ENCODE measurements around the gene MKKS. TPM values are rescaled to one million over a fixed set of nuclear protein-coding genes. Genes with fewer than 3 reads are reported as not detected.
"Not testable (repeated sequence)": the region's sequence is repeated elsewhere in the genome, so short reads cannot be mapped to it uniquely, and the experiment has no call there.

The MKKS gene
- total RNA-seq, 1 experiment from 2014 or later: 28.7 TPM

DNA sequence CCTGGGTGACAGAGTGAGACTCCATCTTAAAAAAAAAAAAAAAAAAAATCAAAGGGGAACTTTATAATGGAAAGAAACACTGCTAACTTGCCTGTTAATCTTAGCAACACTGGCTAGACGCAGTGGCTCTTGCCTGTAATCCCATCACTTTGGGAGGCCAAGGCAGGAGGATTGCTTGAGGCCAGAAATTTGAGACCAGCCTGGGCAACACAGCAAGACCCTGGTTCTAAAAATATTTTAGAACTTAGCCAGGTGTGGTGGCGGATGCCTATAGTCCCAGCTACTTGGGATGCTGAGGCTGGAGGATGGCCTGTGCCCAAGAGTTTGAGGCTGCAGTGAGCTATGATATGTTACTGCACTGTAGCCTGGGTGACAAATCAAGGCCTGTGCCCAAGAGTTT lies 16.8 kb downstream of the MKKS start:
- not testable (repeated sequence) for DNase-seq (ENCODE audit: extremely low read depth, low read depth)

DNA sequence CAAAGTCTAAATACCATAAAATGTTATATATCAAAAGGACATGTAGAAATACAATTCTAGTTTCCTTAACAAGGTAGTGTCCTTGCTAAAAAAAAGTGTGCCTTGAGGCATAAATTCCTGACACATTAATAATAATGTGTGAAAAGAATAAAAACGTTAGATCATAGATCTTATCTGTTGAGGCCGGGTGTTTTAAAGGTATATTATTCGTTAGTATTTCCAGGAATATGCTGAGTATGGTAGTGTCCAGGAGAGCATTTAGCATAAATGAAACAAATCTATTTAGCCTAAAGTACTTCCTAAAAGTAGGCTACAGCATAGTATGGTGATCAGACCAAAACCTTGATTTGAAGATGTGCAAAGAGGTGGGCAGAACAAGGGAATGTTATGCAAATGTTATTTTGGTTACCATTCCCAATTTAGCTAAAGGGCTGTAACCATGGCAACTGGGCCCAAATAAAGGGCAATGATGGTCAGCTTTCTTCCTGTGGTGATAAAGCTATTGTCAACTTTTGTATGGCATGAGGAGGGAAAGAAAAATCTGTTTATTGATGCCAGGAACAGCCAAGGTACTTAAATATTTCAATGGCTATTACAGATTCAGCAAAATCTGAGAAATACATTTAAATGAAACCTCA lies 18.9 kb downstream of the MKKS start:
- DNase-seq (ENCODE audit: extremely low read depth, low read depth): no peak

DNA sequence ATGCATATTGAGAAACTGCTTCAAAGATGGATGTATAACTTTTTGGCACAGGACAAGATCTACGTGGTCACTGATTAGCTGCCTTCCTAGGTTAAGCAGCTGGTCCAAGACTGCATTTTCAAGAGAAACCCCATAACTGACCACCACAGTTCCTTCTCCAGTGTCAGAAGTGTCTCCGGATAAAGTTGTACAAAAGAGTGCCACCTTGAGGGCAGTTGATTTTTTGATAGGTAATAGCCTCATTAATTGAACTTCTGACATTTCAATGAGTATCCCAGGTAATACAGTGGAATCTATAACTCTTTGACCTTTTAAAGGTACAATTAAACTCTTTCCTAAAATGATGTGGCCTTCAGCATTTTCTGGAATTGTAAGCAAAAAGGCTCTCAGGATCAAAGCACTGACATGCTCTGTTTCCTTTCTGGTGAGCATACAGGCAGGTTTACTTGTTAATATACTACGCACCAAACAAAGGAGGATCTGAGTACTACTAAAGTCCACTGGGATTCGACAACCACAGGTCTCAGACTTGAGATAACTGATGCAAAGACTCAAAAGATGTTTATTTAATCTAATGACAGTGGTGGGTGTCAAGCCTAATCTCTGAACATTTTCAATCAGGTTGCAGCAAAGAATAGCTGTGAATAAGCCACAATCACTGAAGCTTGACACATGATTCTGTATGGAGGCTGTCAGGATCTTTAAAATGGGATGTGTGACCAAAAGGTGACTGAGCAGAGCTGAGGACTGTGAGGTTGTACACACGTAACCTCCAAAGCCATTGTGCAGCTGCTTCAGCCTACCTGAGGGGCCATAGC lies 21.2 kb downstream of the MKKS start:
- no peak for DNase-seq (ENCODE audit: extremely low read depth, low read depth)

DNA sequence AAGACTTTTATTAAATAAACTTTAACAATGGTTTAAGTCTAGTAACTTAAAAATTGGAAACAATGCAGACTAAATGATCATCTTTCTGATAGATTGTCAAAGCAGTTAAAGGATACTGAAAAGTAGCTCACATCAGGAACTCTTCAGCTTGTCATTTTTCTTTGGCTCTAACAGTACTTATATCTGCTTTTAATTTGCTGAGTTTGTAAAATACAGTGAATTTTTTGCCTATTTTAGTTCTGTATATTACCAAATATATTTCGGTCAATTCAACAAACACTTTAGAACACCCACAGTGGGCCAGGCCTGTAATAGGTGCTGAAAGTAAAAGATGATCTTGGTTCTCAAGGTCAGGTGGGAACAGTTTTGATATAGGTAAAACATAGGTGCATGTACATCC lies 22.3 kb downstream of the MKKS start:
- DNase-seq (ENCODE audit: extremely low read depth, low read depth): no peak

DNA sequence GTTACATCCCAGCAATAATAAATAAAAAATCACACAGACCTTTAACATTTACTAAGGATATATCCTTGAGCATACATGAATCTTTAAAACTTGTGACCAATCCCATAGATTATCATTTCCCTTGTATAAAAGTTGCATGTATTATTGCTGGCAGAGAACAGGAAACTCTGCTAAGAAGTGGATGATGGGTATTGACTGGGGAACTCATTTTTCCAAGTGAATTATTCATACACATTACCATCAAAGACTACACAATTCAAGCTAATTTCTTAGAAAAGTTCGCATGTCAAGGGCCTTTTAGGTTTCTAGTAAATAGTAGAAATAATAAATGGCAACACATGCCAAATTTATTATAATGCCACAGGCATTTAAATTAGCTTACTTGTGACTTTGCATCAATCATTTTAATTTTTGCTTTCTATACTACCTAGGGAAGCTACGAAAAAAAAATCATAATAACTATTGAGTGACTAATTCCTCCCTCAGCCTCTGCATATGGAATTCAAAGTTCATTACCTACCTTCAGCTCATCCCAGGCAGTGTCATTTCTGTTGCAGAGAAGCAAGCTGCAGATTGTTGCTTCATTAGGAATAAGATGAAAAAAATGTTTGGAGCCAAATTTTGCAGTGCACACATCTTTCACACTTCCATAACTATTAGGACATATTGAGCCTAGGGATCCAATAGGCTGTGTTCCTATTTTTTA lies 25.8 kb downstream of the MKKS start:
- no peak for DNase-seq (ENCODE audit: extremely low read depth, low read depth)

DNA sequence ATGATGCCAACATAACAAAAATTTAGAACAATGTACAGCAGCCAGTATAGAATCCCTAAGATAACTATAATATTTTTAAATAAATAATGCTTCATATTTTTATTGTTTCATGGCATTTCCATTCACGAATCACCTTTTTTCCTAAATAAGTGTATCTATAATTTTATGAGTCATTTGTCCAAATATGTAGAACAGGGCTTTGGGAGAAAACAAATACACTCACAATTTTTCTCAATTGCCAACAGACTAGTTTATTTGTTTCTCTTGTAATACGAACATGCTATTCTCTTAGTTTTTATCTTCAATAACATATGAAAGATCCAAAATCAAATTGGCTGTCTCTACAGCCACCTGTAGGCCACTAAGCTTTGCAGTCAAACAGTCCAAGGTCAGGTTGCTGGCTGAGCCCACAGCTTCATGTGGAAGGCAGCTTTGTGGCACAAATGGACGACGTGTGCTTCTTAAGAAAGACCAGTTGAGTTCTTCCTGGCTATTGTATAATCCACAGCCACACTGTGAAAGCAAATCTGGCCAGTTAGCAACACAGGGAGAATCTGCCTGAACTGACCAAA lies 29.0 kb downstream of the MKKS start:
- no peak for DNase-seq (ENCODE audit: extremely low read depth, low read depth)

DNA sequence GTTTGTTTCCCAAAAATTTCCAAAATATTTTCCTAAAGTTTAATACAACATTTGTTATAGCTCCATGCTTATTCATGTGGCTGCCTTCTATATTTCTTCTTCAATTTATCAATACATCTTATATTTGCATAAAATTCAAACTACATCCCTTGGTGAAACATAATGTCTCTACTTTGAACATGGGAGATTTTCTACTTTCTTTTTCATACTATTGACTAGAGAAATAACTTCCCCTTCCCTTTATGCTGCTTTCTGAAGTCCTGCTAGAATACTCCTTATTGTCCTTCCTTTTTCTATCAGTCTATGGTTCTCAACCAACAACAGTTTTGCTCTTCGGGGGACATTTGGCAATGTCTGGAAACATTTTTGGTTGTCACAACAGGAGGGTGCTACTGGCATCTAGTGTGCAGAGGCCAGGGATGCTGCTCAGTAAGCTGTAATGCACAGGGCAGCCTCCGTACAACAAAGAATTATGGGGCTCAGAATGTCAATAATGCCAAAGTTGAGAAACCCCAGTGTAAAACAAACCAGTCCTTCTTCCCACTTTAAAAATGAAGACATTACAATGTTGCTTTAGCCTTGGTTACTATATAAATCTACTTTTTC lies 29.9 kb downstream of the MKKS start:
- DNase-seq (ENCODE audit: extremely low read depth, low read depth): no peak

DNA sequence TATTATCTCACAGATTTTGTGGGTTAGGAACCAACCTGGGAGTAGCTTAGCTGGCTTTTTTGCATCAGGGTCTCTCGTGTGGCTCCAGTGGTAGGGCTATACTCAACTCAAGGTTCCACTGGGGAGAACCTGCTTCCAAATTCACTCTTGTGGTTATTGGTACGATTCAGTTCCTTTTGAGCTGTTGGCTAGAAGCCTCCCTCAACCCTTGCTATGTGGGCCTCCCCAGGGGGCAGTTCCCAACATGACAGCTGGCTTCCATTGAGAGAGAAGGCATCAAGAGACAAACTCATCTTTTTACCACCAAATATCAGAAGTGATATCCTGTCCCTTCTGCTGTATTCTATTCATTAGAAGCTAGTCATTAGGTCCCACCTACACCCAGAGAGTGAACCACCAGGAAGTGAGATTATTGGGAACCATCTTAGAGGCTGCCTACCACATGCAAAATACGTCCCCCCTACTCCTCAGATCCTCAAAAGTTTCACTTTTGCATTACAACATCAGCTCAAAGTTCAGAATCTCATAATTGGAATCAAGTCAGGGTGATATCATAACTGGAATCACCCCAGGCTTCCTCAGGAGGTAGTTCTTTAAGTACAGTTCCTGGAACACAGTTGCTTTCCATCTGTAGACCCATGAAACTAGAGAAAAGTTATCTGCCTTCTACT lies 30.9 kb downstream of the MKKS start:
- no peak for DNase-seq (ENCODE audit: extremely low read depth, low read depth)

DNA sequence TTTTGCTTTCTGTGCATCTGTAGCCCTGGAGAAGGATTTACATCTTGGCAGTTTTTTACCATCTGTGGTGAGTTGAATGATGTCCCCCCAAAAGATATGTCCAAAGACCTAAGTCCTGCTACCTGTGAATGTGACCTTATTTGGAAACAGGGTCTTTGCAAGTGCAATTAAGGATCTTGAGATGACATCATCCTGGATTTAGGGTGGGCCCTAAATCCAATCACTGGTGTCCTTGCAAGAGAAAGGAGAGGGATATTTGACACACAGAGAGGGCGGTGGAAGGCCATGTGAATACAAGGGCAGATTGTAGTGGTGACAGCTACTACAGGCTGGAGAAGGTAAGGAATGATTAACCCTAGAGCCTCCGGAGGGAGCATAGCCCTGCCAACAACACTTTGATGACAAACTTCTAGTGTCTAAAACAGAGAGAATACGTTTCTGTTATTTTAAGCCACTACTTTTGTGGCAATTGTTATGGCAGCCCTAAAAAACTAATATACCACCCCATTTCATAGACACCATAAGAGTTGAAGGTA lies 35.1 kb downstream of the MKKS start:
- DNase-seq (ENCODE audit: extremely low read depth, low read depth): no peak

DNA sequence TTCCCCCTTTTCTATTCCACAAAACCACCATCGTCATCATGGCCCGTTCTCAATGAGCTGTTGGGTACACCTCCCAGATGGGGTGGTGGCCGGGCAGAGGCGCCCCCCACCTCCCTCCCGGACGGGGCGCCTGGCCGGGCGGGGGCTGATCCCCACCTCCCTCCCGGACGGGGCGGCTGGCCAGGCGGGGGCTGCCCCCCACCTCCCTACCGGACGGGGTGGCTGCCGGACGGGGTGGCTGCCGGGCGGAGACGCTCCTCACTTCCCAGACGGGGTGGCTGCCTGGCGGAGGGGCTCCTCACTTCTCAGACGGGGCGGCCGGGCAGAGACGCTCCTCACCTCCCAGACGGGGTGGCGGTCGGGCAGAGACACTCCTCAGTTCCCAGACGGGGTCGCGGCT lies 39.3 kb downstream of the MKKS start:
- not testable (repeated sequence) for DNase-seq (ENCODE audit: extremely low read depth, low read depth)

DNA sequence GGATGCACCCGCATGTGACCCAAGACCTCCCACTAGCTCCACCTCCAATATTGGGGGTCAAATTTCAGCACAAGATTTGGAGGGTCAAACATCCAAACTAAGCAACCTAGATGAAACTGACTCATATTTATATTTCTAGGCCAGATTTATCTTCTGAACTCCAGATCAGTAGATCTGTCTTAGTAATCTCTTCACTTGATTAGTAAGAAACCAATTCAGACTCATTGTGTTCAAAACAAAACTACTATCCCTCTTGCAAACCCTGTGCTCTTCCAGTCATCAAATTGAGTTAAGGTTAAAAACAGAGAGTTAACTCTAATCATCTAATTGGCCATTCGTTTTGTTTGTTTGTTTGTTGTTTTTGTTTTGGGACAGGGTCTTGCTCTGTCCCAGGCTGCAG lies 43.3 kb downstream of the MKKS start:
- DNase-seq (ENCODE audit: extremely low read depth, low read depth): no peak

DNA sequence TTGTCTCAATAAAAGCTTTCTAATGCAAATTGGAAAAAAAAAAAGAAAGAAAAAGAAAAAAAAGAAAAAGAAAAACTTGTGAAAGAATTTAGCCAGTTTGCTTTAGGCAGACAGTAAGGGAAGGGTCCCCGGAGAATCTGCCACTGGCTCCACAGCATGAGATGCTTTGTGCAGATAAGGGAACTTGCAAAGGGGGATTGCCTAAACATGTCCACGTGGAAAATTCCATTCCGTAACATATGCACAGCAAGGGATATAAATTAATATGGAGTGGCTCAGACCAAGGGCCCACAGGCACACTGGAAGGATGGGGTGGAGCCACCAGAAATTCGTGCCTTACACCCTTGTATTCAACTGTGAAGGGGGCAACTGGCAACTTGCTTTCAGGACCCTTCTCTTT lies 45.4 kb downstream of the MKKS start:
- DNase-seq (ENCODE audit: extremely low read depth, low read depth): no peak

DNA sequence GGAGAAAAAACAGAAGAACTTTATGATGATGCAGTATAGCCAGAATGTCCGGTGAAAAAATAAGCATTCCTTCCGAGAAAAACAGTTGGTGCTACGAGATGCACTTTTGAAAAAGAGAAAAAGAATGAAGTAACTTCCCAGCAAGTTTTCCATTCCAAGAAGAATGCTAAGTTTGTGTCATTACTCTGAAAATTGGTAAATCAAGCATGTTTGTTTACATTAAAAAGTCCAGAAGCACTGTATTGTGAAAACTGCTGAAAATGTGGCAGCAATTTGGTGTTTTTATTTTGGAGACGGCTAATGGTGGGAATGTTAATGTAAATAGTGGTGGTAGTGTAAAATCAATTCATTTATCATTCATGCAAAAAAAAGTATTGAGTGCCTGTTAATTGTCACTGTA lies 46.3 kb downstream of the MKKS start:
- DNase-seq (ENCODE audit: extremely low read depth, low read depth): no peak

DNA sequence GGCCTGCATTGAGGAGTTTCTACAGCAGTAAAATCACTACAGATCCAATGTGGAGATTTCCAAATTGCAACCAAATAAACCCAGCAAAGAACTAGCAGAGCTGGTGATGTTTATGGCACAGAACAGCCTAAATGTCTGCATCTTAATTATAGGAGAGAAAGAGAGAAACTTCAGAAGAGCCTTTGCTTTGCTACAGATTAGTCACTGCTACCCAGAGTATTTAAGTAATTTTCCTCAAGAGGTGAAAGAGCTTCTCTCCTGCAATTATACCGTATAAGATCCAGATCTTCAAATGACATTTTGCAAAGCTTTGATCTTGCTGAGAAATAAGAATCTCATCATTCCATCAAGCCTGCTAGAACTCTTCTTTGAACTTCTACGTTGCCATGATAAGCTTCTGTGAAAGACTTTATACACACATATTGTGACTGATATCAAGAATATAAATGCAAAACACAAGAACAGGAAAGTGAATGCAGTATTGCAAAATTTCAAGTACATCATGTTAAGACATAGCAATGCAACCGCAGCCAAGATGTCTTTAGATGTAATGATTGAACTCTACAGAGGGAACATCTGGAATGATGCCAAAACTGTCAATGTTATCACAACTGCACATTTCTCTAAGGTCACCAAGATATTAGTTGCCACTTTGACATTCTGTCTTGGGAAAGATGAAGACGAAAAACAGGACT lies 48.0 kb downstream of the MKKS start:
- DNase-seq (ENCODE audit: extremely low read depth, low read depth): no peak

DNA sequence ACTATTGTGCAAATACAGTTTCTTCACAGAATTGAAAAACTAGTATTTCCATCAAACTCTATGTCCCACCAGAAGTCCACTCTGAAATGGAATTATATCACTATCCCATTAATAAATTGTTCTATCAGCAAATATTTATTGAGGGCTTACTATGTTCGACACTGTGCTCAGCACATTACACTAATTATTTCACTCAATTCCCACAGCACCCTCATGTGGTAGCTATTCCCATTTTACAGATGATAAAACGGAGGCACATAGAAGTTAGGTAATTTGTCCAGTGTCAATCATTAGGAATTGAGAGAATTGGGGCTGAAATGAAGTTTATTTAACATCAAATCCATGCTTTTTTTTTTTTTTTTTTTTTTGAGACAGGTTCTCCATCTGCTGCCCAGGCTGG lies 52.5 kb downstream of the MKKS start:
- DNase-seq (ENCODE audit: extremely low read depth, low read depth): no peak

DNA sequence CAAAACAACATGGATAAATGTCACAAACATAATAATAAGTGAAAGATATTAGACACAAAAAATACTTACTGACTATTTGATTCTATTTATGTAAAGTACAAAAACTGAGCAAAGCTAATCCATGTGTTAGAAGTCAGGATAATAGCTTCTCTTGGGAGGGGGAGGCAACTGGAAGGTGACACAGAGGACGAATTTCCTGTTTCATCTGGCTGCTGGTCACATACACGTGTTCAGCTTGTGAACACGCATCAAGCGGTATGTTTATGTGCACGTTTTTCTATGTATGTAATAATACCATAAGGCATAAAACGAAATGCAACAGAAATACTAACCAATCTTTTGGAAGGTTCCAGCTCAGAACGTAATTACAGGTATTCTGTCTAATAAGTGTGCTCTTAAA lies 54.3 kb downstream of the MKKS start:
- no peak for DNase-seq (ENCODE audit: extremely low read depth, low read depth)

DNA sequence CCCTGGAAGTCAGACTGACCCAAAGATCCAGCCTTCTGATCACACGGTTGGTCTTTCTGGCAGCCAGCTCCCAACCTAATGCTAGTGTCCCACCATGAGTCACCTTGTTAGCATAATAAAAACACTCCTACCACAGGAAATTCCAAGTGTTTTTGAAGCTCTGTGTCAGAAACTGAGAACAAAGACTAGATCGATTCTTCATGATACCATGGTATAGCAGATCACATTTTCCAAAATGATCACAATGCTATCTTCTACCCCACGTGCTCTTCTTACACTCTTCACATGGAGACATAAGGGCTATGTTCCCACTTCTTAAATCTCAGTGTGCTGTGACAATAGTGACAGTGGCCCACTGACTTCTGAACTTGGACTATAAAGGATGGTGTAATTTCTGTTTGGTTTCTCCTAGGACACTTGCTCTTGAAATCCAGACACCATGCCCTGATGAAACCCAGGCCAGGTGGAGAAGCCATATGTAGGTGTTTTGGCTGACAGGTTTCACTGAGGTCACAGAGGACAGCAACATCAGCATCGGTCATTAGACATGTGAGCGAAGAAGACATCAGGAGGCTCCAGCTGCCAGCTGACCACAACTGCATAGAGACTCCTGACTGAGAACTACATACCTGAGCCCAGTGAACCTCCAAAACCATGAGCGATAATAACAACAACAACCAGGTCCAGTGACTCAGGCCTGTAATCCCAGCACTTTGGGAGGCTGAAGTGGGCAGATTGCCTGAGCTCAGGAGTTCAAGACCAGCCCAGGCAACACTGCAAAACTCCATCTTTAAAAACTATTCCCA lies 57.5 kb downstream of the MKKS start:
- no peak for DNase-seq (ENCODE audit: extremely low read depth, low read depth)

DNA sequence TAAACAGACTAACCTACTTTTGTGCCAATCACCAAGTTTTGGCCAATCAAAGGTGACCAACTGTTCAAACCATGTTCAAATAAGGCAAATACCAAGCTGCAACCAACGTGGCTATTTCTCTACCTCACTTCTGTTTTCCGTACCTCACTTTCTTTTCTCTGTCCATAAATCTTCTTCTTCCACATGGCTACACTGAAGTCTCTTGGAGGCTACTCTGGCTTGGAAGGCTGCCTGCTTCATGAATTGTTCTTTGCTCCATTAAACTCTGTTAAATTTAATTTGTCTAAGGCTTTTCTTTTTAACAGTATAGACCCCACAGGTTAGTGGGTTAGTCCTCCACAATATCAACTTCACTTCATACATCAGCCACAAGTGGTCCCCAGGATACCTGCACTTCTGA lies 58.8 kb downstream of the MKKS start:
- DNase-seq (ENCODE audit: extremely low read depth, low read depth): no peak

DNA sequence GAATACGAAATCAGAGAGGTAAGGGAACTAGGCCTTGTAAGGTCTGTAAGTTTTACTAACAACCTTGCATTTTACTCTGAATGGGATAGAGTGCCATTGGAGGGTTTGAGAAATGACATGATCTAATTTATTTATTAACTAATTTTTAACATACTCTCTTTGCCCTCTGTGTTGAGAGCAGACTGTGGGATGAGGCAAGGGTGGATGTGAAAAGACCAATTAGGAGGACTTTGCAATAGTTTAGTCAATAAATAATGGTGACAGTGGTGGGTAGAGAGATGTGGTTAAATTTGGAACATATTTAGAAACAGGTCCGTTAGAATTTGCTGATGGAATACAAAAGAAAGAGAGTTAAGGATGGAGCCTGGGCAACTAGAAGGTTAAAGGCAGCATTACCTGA lies 60.0 kb downstream of the MKKS start:
- no peak for DNase-seq (ENCODE audit: extremely low read depth, low read depth)
